K562 (cell line): ENCODE measurements around the gene CSF2. TPM values are rescaled to one million over a fixed set of nuclear protein-coding genes. Genes with fewer than 3 reads are reported as not detected.
A peak's percentile ranks its signal among the peaks of the same experiment; 100 is the strongest.

Source experiments
- ARID1B ChIP-seq: fragments of 450-650 bp; IDR thresholded peaks from 2 replicates; pipeline ENCODE4 v1.6.1; 2016; ENCODE audit warnings: antibody characterized with exemption, mild to moderate bottlenecking, inconsistent platforms
- BACH1 ChIP-seq: fragments of 200-800 bp; sonication (Bioruptor generic); IDR thresholded peaks from 2 replicates; pipeline ENCODE4 v1.6.1; 2016; ENCODE audit warnings: missing genetic modification characterization, missing compliant biosample characterization
- BHLHE40 ChIP-seq: IDR thresholded peaks from 2 replicates; pipeline ENCODE4 v1.6.1; 2011; ENCODE audit warnings: low read length, improper control_type of control experiment
- CCAR2 ChIP-seq: fragments of 200-400 bp; formaldehyde crosslinking; IDR thresholded peaks from 2 replicates; pipeline ENCODE4 v1.6.1; 2017; ENCODE audit warnings: mild to moderate bottlenecking, low read depth, low read length
- MAFK ChIP-seq: IDR thresholded peaks from 2 replicates; pipeline ENCODE4 v1.6.1; 2011; ENCODE audit warnings: low read length, improper control_type of control experiment
- NR2C1 ChIP-seq, 2 experiments: fragments of 450-650 bp; IDR thresholded peaks; 2 replicates each; pipeline ENCODE4 v1.6.1; 2017; ENCODE audit warnings: mild to moderate bottlenecking in 2 of 2, antibody characterized with exemption in 1 of 2, inconsistent platforms in 1 of 2, missing compliant biosample characterization in 1 of 2, missing genetic modification characterization in 1 of 2
- NR4A1 ChIP-seq, 2 experiments: fragments of 250-450 bp in 1 of 2; fragments of 450-650 bp in 1 of 2; sonication (Bioruptor Pico) in 1 of 2; IDR thresholded peaks; 2 replicates each; pipeline versions ENCODE4 v1.4.0 to v1.6.1; 2016 to 2020; ENCODE audit warnings: mild to moderate bottlenecking in 2 of 2, missing compliant biosample characterization in 1 of 2, missing genetic modification characterization in 1 of 2, moderate library complexity in 1 of 2
- RBM15 ChIP-seq: fragments of 200-400 bp; formaldehyde crosslinking; IDR thresholded peaks from 2 replicates; pipeline ENCODE4 v1.6.1; 2018; ENCODE audit warnings: mild to moderate bottlenecking, low read length, moderate library complexity; ENCODE audit not compliant: insufficient read depth
- RBM25 ChIP-seq: fragments of 200-400 bp; formaldehyde crosslinking; IDR thresholded peaks from 2 replicates; pipeline ENCODE4 v1.6.1; 2018; ENCODE audit warnings: low read length, low read depth, moderate library complexity; ENCODE audit not compliant: severe bottlenecking
- SMAD1 ChIP-seq: fragments of 150-350 bp; IDR thresholded peaks from 2 replicates; pipeline ENCODE4 v1.6.1; 2014; ENCODE audit warnings: low read length, low read depth; ENCODE audit not compliant: partially characterized antibody
- SRSF7 ChIP-seq: fragments of 200-400 bp; formaldehyde crosslinking; optimal IDR thresholded peaks from 2 replicates; pipeline ENCODE3; 2017; ENCODE audit warnings: mild to moderate bottlenecking, low read depth, low read length
- TAF1 ChIP-seq: IDR thresholded peaks from 2 replicates; pipeline ENCODE4 v1.6.1; 2011; ENCODE audit warnings: mild to moderate bottlenecking, low read length, moderate library complexity; ENCODE audit not compliant: insufficient read depth, control insufficient read depth, severe bottlenecking; ENCODE audit errors: extremely low read depth
- TCF15 ChIP-seq: fragments of 250-450 bp; sonication (Bioruptor Pico); IDR thresholded peaks from 2 replicates; pipeline ENCODE4 v1.8.0; 2022; ENCODE audit warnings: moderate library complexity, mild to moderate bottlenecking, inconsistent platforms
- TEAD1 ChIP-seq, 2 experiments: fragments of 450-650 bp in 1 of 2; sonication (generic) in 1 of 2; formaldehyde crosslinking; IDR thresholded peaks; 2 replicates each; pipeline versions ENCODE4 v1.4.0 to v1.8.0; 2020 to 2022; ENCODE audit warnings: mild to moderate bottlenecking in 2 of 2, missing genetic modification reagents in 1 of 2
- TSC22D4 ChIP-seq: fragments of 450-650 bp; IDR thresholded peaks from 2 replicates; pipeline ENCODE4 v1.6.1; 2016; ENCODE audit warnings: missing genetic modification characterization, missing biosample characterization, control low read depth
- YY1 ChIP-seq, 3 experiments: IDR thresholded peaks; 2 replicates each; pipeline ENCODE4 v1.6.1; 2011; ENCODE audit warnings: low read length in 2 of 3, mild to moderate bottlenecking in 2 of 3, moderate library complexity in 2 of 3, borderline replicate concordance in 1 of 3, control low read depth in 1 of 3, low read depth in 1 of 3; ENCODE audit not compliant: insufficient read depth in 3 of 3, insufficient replicate concordance in 2 of 3, control insufficient read depth in 1 of 3, insufficient read length in 1 of 3; ENCODE audit errors: extremely low read depth in 1 of 3
- ZC3H11A ChIP-seq: IDR thresholded peaks from 2 replicates; pipeline ENCODE4 v1.6.1; 2012; ENCODE audit warnings: low read depth, low read length, improper control_type of control experiment
- ZKSCAN3 ChIP-seq: fragments of 250-450 bp; sonication (Bioruptor Pico); IDR thresholded peaks from 2 replicates; pipeline ENCODE4 v1.4.0; 2020
- ZNF584 ChIP-seq: fragments of 200-800 bp; sonication (Bioruptor generic); IDR thresholded peaks from 2 replicates; pipeline ENCODE4 v1.6.1; 2016; ENCODE audit warnings: low read depth, mild to moderate bottlenecking, missing genetic modification characterization, missing compliant biosample characterization
- ZNF609 ChIP-seq: sonication (generic); formaldehyde crosslinking; IDR thresholded peaks from 2 replicates; pipeline ENCODE4 v1.8.1; 2023; ENCODE audit warnings: missing genetic modification reagents, mild to moderate bottlenecking, borderline replicate concordance
- ZNF778 ChIP-seq: fragments of 450-650 bp; formaldehyde crosslinking; IDR thresholded peaks from 2 replicates; pipeline ENCODE4 v1.4.0; 2020; ENCODE audit warnings: mild to moderate bottlenecking, moderate library complexity
- ZNF780A ChIP-seq: fragments of 250-450 bp; sonication (Bioruptor Pico); IDR thresholded peaks from 2 replicates; pipeline ENCODE4 v1.5.0; 2021; ENCODE audit warnings: mild to moderate bottlenecking
- polyA plus RNA-seq, 8 experiments: library from polyadenylated mRNA; depleted of rRNA in 4 of 8; stranded (reverse) in 5 of 8; unstranded in 3 of 8; fragments of >200 nt; fragmentation: Nextera tagmentation in 2 of 8; fragmentation: Illumina TruSeq in 1 of 8; extraction: Ambion mirVana in 2 of 8; extraction: Trizol in 1 of 8; gene quantifications; 2 replicates each; pipeline versions ENCODE4 v1.2.1 to v1.2.3, GENCODE V29; 2011 to 2014; ENCODE audit warnings: inconsistent platforms in 1 of 8, missing spikeins in 1 of 8
- total RNA-seq, 7 experiments: library from RNA; depleted of rRNA in 6 of 7; stranded (reverse); fragments of >200 nt in 6 of 7; fragmentation: Illumina TruSeq in 2 of 7; extraction: Trizol in 2 of 7; gene quantifications; 2 replicates each; pipeline versions ENCODE4 v1.2.1 to v1.2.3, GENCODE V29; 2011 to 2021; ENCODE audit warnings: low replicate concordance in 1 of 7

The CSF2 gene
- total and polyA plus RNA-seq, 9 of the 15 experiments (the other 6 are each of a cell fraction or from before 2014, with no cell fraction given) = 0.25 to 0.29 TPM; not detected in 7

GRCh38 chr5:132070460-132071337 lies 2.9 kb upstream of the CSF2 start (continued):
- TF ChIP-seq TCF15 (CRISPR knock-in tag) (no peak), YY1 (IDR thresholded peaks at IDR 0.05; ENCODE audit: borderline replicate concordance in 1 of 3, control insufficient read depth in 1 of 3, extremely low read depth in 1 of 3, insufficient read depth in 3 of 3, insufficient read length in 1 of 3, insufficient replicate concordance in 2 of 3, low read depth in 1 of 3, low read length in 2 of 3) (peak in 1 of 3 experiments; percentile 33), SRSF7 (no peak), ZNF584 (peak; percentile 23; the same call in 1 of the 2 replicates), RBM15 (no peak), MAFK (peak; percentile 63), TAF1 (no peak), ARID1B (peak; percentile 60), RBM25 (no peak), NR4A1 (CRISPR knock-in tag; IDR thresholded peaks at IDR 0.05) (no peak), NR4A1 (tag; IDR thresholded peaks at IDR 0.05) (0 out of 2 replicates have a peak, but pooled peaks have one; percentile 38), CCAR2 (no peak), BACH1 (tag) (peak; percentile 82; the same call in 1 of the 2 replicates), NR2C1 (IDR thresholded peaks at IDR 0.05) (no peak), NR2C1 (tag; IDR thresholded peaks at IDR 0.05) (peak; percentile 50; the same call in 1 of the 2 replicates), ZKSCAN3 (no peak), ZNF780A (no peak), TEAD1 (CRISPR knock-in tag; IDR thresholded peaks at IDR 0.05) (no peak), ZNF778 (CRISPR knock-in tag) (no peak), BHLHE40 (no peak), TSC22D4 (tag) (no peak), ZC3H11A (no peak), SMAD1 (no peak), ZNF609 (CRISPR knock-in tag) (no peak)
